Ectodermal cell (in vitro differentiated cells): Measurements from ENCODE around the gene WHAMM. TPM values are rescaled to one million over a fixed set of nuclear protein-coding genes. Genes with fewer than 3 reads are reported as not detected.
"Not testable (repeated sequence)": the region's sequence is repeated elsewhere in the genome, so short reads cannot be mapped to it uniquely, and the experiment has no call there.

Experiments
- H3K27ac ChIP-seq: 2 replicates; pipeline ENCODE4 v1.7.0; 2013; ENCODE audit warnings: mild to moderate bottlenecking, low read depth, low read length; ENCODE audit not compliant: insufficient read depth, poor library complexity, severe bottlenecking
- H3K27me3 ChIP-seq: 2 replicates; pipeline ENCODE4 v1.7.0; 2013; ENCODE audit warnings: mild to moderate bottlenecking, low read length; ENCODE audit not compliant: insufficient read depth, control insufficient read depth, poor library complexity, severe bottlenecking
- H3K36me3 ChIP-seq: one replicate; pipeline ENCODE4 v1.7.0; 2013; ENCODE audit warnings: low read length; ENCODE audit not compliant: control insufficient read depth, insufficient read depth
- H3K4me1 ChIP-seq: one replicate; pipeline ENCODE4 v1.7.0; 2013; ENCODE audit warnings: low read length; ENCODE audit not compliant: control insufficient read depth, insufficient read depth
- H3K4me3 ChIP-seq: 2 replicates; pipeline ENCODE4 v1.7.0; 2013; ENCODE audit warnings: low read depth, low read length, control low read depth; ENCODE audit not compliant: insufficient read depth
- H3K9me3 ChIP-seq: 2 replicates; pipeline ENCODE4 v1.7.0; 2013; ENCODE audit warnings: mild to moderate bottlenecking, low read length, moderate library complexity; ENCODE audit not compliant: control insufficient read depth
- WGBS, 2 experiments: methylation state at CpG; one replicate each; pipeline ENCODE4 v1.1.7; 2013; ENCODE audit warnings: missing lambda C conversion rate in 2 of 2; 5-methylcytosine and 5-hydroxymethylcytosine counted together
- polyA plus RNA-seq, 4 experiments: library from polyadenylated mRNA; stranded (reverse); fragments of 50-300 nt; gene quantifications; one replicate each; pipeline ENCODE4 v1.2.3, GENCODE V29; 2013

Gene WHAMM
- polyA plus RNA-seq (2013, experiment 1 of 4): 3.5 TPM
- polyA plus RNA-seq (2013, experiment 2 of 4): 3.6 TPM
- polyA plus RNA-seq (2013, experiment 3 of 4): 3.1 TPM
- 2.7 TPM for polyA plus RNA-seq (2013, experiment 4 of 4)

GRCh38 chr15:82809308-82810060 lies at the start of gene WHAMM:
Gene WHAMM (plus strand): TSS chr15:82809628. CDS start chr15:82809727, 99 bp downstream.
- no peaks in the 10 kb centered on the region for H3K36me3 ChIP-seq
- H3K4me3 ChIP-seq: peak within 1 kb of the TSS; percentile 95
- WGBS, 2 experiments: 1% methylated on average over 67 of the region's 67 CpGs
- peak within 1 kb of the TSS; percentile 82 for H3K27ac ChIP-seq
- H3K4me1 ChIP-seq: no peaks in the 10 kb centered on the region
- H3K27me3 ChIP-seq: peaks cover 18% of the 10 kb centered on the region
- H3K9me3 ChIP-seq: no peaks in the 10 kb centered on the region

DNA sequence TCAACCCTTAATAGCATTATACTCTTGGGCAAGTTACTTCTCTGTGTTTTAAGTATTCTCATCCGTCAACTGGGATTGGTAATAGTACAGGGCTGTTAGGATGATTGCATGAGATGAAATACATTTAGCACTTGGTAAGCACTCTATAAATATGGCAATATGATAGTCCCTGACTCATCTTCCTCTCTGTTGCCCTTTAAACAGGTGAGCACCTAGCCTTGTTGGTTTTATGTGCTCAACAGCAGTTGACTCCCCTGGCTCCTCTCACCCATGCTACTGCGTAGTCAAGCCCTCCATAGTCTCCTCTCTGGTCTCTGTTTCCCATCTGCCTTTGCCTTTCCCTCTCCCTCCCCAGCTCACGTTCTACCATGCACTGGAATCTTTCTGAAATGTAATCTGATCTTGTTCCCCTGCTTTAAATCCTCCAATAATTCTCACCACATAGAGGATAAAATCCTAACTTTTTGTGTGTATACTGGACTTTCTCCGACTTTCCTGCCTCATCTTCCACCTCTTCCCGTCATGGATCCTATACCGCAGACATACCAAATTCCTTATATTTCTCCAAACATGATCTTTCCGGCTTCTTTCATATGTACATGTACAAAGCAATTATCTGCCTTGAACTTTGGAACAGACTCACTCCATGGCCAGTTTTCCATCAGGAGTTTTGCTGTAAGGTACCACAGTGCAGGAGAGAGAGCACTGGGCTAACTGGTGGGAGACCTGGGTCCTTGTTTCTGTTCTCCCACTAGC lies 45.9 kb upstream of the WHAMM start:
- Histone ChIP-seq H3K27me3 (no peaks in the 10 kb centered on the region), H3K9me3 (no peaks in the 10 kb centered on the region), H3K36me3 (no peaks in the 10 kb centered on the region), H3K4me1 (no peaks in the 10 kb centered on the region), H3K4me3 (no peak overlapping the region), H3K27ac (no peak overlapping the region)
- 91 to 94% methylated on average over 7 of the region's 7 CpGs for whole genome bisulfite sequencing, 2 experiments

GRCh38 chr15:82764117-82764490 lies 45.3 kb upstream of the WHAMM start:
- Histone ChIP-seq H3K4me3 (no peak overlapping the region), H3K36me3 (no peaks in the 10 kb centered on the region)
- 88 to 89% methylated on average over 4 of the region's 4 CpGs for WGBS, 2 experiments

GRCh38 chr15:82764740-82765139 lies 44.7 kb upstream of the WHAMM start:
- H3K27ac ChIP-seq: no peak overlapping the region
- H3K27me3 ChIP-seq: no peaks in the 10 kb centered on the region
- no peaks in the 10 kb centered on the region for H3K9me3 ChIP-seq
- WGBS, 2 experiments: 88 to 89% methylated on average over 9 of the region's 9 CpGs
- H3K4me3 ChIP-seq: no peak overlapping the region
- no peaks in the 10 kb centered on the region for H3K36me3 ChIP-seq
- no peaks in the 10 kb centered on the region for H3K4me1 ChIP-seq

More at GRCh38 chr15:82764117-82764490, 45.3 kb upstream of the WHAMM start:
- H3K27ac ChIP-seq: no peak overlapping the region
- no peaks in the 10 kb centered on the region for H3K4me1 ChIP-seq
- H3K27me3 ChIP-seq: no peaks in the 10 kb centered on the region
- H3K9me3 ChIP-seq: no peaks in the 10 kb centered on the region

GRCh38 chr15:82766201-82766600 lies 43.2 kb upstream of the WHAMM start:
- H3K36me3 ChIP-seq, H3K4me3 ChIP-seq, H3K27me3 ChIP-seq, H3K27ac ChIP-seq, H3K9me3 ChIP-seq, H3K4me1 ChIP-seq: not testable (repeated sequence)
- WGBS, 2 experiments: 94 to 96% methylated on average over 7 of the region's 7 CpGs

GRCh38 chr15:82767163-82767829 lies 42.1 kb upstream of the WHAMM start:
- H3K27ac ChIP-seq: no peak overlapping the region
- H3K4me3 ChIP-seq: no peak overlapping the region
- H3K27me3 ChIP-seq: no peaks in the 10 kb centered on the region
- H3K9me3 ChIP-seq: no peaks in the 10 kb centered on the region
- H3K4me1 ChIP-seq: no peaks in the 10 kb centered on the region
- 90 to 92% methylated on average over 2 of the region's 2 CpGs for WGBS, 2 experiments
- H3K36me3 ChIP-seq: no peaks in the 10 kb centered on the region

- Histone ChIP-seq H3K9me3 (no peaks in the 10 kb centered on the region), H3K4me3 (no peak overlapping the region), H3K27me3 (no peaks in the 10 kb centered on the region), H3K36me3 (no peaks in the 10 kb centered on the region), H3K4me1 (no peaks in the 10 kb centered on the region), H3K27ac (no peak overlapping the region)
- WGBS, 2 experiments: 91 to 92% methylated on average over 4 of the region's 4 CpGs
Observed at GRCh38 chr15:82768414-82769054, 40.9 kb upstream of the WHAMM start.

- H3K27ac ChIP-seq: no peak overlapping the region
- no peaks in the 10 kb centered on the region for H3K9me3 ChIP-seq
- no peaks in the 10 kb centered on the region for H3K27me3 ChIP-seq
- 91 to 92% methylated on average over 12 of the region's 12 CpGs for WGBS, 2 experiments
- no peaks in the 10 kb centered on the region for H3K36me3 ChIP-seq
- H3K4me3 ChIP-seq: no peak overlapping the region
- H3K4me1 ChIP-seq: no peaks in the 10 kb centered on the region
Observed at GRCh38 chr15:82771789-82772607, 37.4 kb upstream of the WHAMM start.

GRCh38 chr15:82774496-82774895 lies 34.9 kb upstream of the WHAMM start:
- WGBS, 2 experiments: 88 to 91% methylated on average over 7 of the region's 7 CpGs

More at GRCh38 chr15:82774496-82774895, 34.9 kb upstream of the WHAMM start:
- Histone ChIP-seq H3K36me3 (no peaks in the 10 kb centered on the region), H3K4me1 (no peaks in the 10 kb centered on the region), H3K27ac (no peak overlapping the region), H3K9me3 (no peaks in the 10 kb centered on the region), H3K27me3 (no peaks in the 10 kb centered on the region), H3K4me3 (no peak overlapping the region)
